D341Med (cell line): ENCODE data around the gene KANK4.

Experiments
- DNase-seq: peaks from one replicate; pipeline ENCODE4 v3.0.0; 2012; ENCODE audit warnings: low spot score

The KANK4 gene

DNA sequence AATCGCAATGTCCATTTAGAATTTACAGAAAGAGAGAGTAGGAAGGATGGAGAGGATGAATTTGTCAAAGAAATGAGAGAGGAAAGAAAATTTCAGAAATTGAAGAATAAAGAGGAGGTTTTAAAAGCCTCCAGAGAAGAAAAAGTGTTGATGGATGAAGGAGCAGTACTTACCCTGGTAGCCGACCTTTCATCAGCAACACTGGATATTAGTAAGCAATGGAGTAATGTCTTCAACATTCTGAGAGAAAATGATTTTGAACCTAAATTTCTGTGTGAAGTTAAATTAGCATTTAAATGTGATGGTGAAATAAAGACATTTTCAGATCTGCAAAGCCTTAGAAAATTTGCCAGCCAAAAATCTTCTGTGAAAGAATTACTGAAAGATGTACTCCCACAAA is 112.0 kb downstream of the KANK4 start:
- no peak for DNase-seq

DNA sequence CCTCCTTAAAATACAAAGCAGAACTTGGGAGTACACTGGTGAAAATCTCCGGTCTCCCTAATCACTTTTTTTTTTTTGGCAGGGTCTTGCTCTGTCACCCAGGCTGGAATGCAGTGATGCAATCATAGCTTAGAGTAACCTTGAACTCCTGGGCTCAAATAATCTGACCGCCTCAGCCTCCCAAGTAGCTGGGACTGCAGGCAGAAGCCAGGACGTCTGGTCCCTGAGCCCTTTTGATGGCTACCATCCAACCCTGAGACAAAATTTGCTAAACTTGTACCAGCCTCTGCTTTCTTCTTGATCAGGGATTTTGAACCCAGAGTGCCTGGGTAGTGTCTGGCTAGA is 120.5 kb downstream of the KANK4 start:
- DNase-seq = no peak

DNA sequence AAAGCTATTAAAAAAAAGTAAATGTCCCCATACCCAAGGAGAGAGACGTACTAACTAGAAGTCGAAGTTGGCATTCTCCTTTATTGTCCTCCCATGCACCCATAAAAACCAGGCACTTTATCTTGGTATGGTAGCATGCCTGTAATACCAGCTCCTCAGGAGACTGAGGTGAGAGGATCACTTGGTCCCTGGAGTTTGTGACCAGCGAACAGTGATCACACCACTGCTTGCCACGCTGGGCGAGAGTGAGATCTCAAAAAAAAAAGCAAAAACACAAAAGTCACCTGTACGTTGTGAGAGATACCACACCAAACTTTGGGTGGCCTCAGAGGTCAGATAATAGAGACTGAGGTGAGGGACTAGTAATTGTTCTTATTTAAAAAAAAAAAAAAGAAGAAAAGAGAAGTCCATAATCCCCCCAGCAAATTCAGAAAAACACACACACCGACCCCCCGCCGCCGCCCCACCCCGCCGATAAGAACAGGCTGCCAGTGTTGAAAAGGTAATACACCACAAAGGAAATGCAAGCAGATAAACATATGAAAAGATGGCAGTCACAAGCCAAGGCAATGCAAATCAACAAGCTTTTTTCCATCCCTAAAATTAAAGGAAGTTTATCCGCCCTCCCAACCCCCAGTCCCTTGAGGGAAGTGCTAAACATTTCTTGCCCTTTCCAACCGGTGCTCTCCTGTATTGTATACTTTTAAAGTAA is 121.0 kb downstream of the KANK4 start:
- DNase-seq = no peak

- peak; percentile 64 for DNase-seq
Observed at GRCh38 chr1:62196086-62196690, 123.0 kb downstream of the KANK4 start.

- peak; percentile 68 for DNase-seq
Observed at GRCh38 chr1:62194651-62195544, 124.3 kb downstream of the KANK4 start, which contains the start of gene L1TD1. TSS of gene L1TD1 (plus strand) at chr1:62194849. CDS start at chr1:62206629, 11,780 bp downstream.

DNA sequence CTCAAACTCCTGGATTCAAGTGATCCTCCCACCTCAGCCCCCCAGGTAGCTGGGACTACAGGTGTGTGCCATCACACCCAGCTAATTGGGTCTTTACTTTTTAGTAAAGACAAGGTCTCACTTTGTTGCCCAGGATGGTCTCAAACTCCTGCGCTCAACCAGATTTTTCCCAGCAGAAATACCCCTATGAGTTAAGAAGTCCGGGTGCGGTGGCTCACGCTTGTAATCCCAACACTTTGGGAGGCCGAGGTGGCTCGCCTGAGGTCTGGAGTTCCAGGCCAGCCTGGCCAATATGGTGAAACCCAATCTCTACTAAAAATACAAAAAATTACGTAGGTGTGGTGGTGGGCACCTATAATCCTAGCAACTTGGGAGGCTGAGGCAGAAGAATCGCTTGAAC is 131.1 kb downstream of the KANK4 start:
- DNase-seq = no peak

DNA sequence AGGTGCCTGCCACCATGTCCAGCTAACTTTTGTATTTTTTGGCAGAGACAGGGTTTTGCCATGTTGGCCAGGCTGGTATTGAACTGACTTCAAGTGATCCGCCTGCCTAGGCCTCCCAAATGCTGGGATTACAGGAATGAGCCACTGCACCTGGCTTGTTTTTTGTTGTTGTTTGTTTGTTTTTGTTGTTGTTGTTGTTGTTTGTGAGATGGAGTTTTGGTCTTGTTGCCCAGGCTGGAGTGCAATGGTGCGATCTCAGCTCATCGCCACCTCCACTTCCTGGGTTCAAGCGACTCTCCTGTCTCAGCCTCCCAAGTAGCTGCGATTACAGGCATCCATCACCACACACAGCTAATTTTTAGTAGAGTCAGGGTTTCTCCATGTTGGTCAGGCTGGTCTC is 131.7 kb downstream of the KANK4 start:
- DNase-seq = no peak
